Measurements from ENCODE around the gene ARHGAP26. TPM values are rescaled to one million over a fixed set of nuclear protein-coding genes. Genes with fewer than 3 reads are reported as not detected.

ARHGAP26 gene
- total RNA-seq, 4 donors from 2014 or later: 11.1 to 36.1 (median 21.8) TPM

GRCh38 chr5:143187495-143187894, 417.3 kb downstream of the ARHGAP26 start:
- DNase-seq (ENCODE audit: low spot score in 2 of 2): no peak
- peaks cover 15% of the 10 kb centered on the region for H3K4me1 ChIP-seq
- TF ChIP-seq EP300 (IDR thresholded peaks at IDR 0.05) (no peak), POLR2A (IDR thresholded peaks at IDR 0.05) (no peak), POLR2AphosphoS5 (IDR thresholded peaks at IDR 0.05) (no peak)
- TF ChIP-seq, protein P1, sequence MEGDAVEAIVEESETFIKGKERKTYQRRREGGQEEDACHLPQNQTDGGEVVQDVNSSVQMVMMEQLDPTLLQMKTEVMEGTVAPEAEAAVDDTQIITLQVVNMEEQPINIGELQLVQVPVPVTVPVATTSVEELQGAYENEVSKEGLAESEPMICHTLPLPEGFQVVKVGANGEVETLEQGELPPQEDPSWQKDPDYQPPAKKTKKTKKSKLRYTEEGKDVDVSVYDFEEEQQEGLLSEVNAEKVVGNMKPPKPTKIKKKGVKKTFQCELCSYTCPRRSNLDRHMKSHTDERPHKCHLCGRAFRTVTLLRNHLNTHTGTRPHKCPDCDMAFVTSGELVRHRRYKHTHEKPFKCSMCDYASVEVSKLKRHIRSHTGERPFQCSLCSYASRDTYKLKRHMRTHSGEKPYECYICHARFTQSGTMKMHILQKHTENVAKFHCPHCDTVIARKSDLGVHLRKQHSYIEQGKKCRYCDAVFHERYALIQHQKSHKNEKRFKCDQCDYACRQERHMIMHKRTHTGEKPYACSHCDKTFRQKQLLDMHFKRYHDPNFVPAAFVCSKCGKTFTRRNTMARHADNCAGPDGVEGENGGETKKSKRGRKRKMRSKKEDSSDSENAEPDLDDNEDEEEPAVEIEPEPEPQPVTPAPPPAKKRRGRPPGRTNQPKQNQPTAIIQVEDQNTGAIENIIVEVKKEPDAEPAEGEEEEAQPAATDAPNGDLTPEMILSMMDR (IDR thresholded peaks at IDR 0.05): no peak
- H3K9me3 ChIP-seq: no peaks in the 10 kb centered on the region
- WGBS: 78% methylated on average over 7 of the region's 8 CpGs
- H3K4me3 ChIP-seq: no peak overlapping the region
- H3K36me3 ChIP-seq: no peaks in the 10 kb centered on the region
- no peak overlapping the region for H3K27ac ChIP-seq
- no peaks in the 10 kb centered on the region for H3K27me3 ChIP-seq

GRCh38 chr5:143188083-143188482, 417.9 kb downstream of the ARHGAP26 start:
- Histone ChIP-seq H3K27me3 (no peaks in the 10 kb centered on the region), H3K4me3 (no peak overlapping the region), H3K9me3 (no peaks in the 10 kb centered on the region), H3K4me1 (peaks cover 11% of the 10 kb centered on the region), H3K36me3 (no peaks in the 10 kb centered on the region), H3K27ac (no peak overlapping the region)
- DNase-seq (ENCODE audit: low spot score in 2 of 2): no peak
- WGBS: 98% methylated on average over 2 of the region's 2 CpGs
- TF ChIP-seq, protein P1 (IDR thresholded peaks at IDR 0.05): no peak
- TF ChIP-seq POLR2A (IDR thresholded peaks at IDR 0.05): no peak
- no peak for TF ChIP-seq POLR2AphosphoS5 (IDR thresholded peaks at IDR 0.05)
- TF ChIP-seq EP300 (IDR thresholded peaks at IDR 0.05): no peak

DNA sequence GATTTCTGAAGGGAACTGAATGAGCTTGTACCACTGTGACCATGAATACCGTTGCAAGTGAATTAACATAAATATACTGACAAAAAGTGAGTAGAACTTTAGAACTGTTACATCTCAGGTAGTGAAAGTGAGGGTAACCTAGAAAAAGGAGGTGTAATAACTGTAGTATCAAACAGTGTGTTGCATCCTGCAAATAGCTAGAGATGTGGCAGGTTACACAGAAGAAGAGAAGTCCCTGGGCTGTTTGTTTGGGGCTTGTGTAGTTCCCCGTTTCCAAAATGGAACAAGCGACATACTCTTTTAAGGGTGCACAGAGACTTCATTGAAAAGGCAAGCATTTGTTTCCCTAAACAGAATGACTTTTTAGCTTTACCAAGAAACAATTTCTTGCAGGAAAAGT, 418.5 kb downstream of the ARHGAP26 start:
- Histone ChIP-seq H3K4me3 (no peak overlapping the region), H3K4me1 (peaks cover 5% of the 10 kb centered on the region), H3K9me3 (no peaks in the 10 kb centered on the region), H3K27me3 (no peaks in the 10 kb centered on the region), H3K36me3 (no peaks in the 10 kb centered on the region), H3K27ac (no peak overlapping the region)
- DNase-seq (ENCODE audit: low spot score in 2 of 2): no peak
- WGBS: 81% methylated on average over 3 of the region's 3 CpGs
- TF ChIP-seq, protein P1 (IDR thresholded peaks at IDR 0.05): no peak
- TF ChIP-seq EP300 (IDR thresholded peaks at IDR 0.05) (no peak), POLR2AphosphoS5 (IDR thresholded peaks at IDR 0.05) (no peak), POLR2A (IDR thresholded peaks at IDR 0.05) (no peak)

- no peaks in the 10 kb centered on the region for H3K9me3 ChIP-seq
- no peak overlapping the region for H3K4me3 ChIP-seq
- no peak for TF ChIP-seq POLR2A (IDR thresholded peaks at IDR 0.05)
- no peak for TF ChIP-seq POLR2AphosphoS5 (IDR thresholded peaks at IDR 0.05)
- TF ChIP-seq, protein P1 (IDR thresholded peaks at IDR 0.05): no peak
- no peak for TF ChIP-seq EP300 (IDR thresholded peaks at IDR 0.05)
- H3K4me1 ChIP-seq: peaks cover 7% of the 10 kb centered on the region
- DNase-seq (ENCODE audit: low spot score in 2 of 2): no peak
- no peak overlapping the region for H3K27ac ChIP-seq
- no peaks in the 10 kb centered on the region for H3K36me3 ChIP-seq
- WGBS: 98% methylated on average over 3 of the region's 3 CpGs
- H3K27me3 ChIP-seq: no peaks in the 10 kb centered on the region
Measured at GRCh38 chr5:143190260-143190810, 420.2 kb downstream of the ARHGAP26 start.

DNA sequence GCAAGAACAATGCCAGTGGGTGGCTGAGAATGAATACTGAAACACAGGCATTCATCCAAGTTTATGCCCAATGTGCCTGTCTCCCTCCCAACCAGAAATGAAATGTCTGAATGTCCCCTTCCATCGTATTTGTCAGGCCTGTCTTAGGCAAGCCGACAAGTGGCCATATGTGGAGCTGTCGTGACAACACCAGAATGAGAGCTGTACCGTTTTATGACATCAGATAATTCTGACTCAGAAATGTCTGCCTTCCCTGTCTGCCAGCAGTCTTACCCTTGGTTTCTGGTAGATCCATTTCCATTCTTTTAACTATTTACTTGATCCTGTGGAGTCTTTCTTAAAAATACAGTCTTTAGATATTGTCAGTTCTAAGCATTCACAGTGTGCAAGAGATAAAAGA, 421.5 kb downstream of the ARHGAP26 start:
- Histone ChIP-seq H3K4me3 (no peak overlapping the region), H3K27ac (no peak overlapping the region), H3K27me3 (no peaks in the 10 kb centered on the region), H3K36me3 (no peaks in the 10 kb centered on the region), H3K4me1 (peaks cover 7% of the 10 kb centered on the region), H3K9me3 (no peaks in the 10 kb centered on the region)
- 86% methylated on average over 4 of the region's 4 CpGs for WGBS
- DNase-seq (ENCODE audit: low spot score in 2 of 2): no peak
- TF ChIP-seq EP300 (IDR thresholded peaks at IDR 0.05): no peak
- TF ChIP-seq POLR2AphosphoS5 (IDR thresholded peaks at IDR 0.05): no peak
- TF ChIP-seq, protein P1 (IDR thresholded peaks at IDR 0.05): no peak
- TF ChIP-seq POLR2A (IDR thresholded peaks at IDR 0.05): no peak
